ENCODE measurements around the gene SMAD5. TPM values are rescaled to one million over a fixed set of nuclear protein-coding genes. Genes with fewer than 3 reads are reported as not detected.

SMAD5 gene
- total RNA-seq, 4 donors from 2014 or later: 41.1 to 55.6 (median 43.7) TPM

GRCh38 chr5:136143312-136143711, 10.7 kb downstream of the SMAD5 start:
- TF ChIP-seq CTCF (IDR thresholded peaks at IDR 0.05; ENCODE audit: low read depth): no peak

DNA sequence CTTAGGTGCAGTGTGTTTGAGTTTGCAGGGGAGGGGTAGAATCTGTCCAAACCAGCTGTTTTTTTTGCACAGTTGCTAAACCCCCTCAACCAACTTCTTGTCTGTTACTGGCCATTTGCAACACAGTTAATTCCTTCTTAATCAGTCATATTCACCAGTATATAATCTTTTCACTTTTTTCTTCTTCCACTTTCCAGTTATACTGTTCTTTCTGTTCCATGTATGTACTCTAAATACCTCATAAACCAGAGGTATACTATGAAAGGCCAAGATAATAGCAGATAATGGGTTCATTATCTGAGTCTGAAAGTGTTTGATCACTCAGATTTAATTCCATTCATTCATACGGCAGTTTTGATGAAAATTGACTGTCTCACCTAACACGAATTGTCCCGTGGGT, 11.1 kb downstream of the SMAD5 start:
- no peak for TF ChIP-seq CTCF (IDR thresholded peaks at IDR 0.05; ENCODE audit: low read depth)

DNA sequence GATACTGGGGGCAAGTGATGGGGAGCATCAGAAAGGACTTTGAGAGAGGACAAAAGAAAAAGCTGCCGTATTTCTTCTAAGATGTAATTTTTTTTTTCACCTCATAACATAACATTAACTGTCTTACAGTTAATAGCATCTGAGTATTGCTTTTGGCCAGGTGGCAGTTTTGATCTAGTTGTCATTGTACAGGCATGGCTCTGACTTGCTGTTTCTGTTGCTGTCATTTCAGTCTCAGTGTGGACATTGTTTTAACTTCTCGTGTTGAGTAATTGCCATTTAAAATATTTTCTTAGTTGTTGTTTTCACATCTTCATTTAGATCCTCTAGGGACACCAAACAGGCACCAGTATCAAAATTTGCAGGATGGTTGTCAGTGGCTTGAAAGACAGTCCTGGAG, 12.4 kb downstream of the SMAD5 start:
- no peak for TF ChIP-seq CTCF (IDR thresholded peaks at IDR 0.05; ENCODE audit: low read depth)

DNA sequence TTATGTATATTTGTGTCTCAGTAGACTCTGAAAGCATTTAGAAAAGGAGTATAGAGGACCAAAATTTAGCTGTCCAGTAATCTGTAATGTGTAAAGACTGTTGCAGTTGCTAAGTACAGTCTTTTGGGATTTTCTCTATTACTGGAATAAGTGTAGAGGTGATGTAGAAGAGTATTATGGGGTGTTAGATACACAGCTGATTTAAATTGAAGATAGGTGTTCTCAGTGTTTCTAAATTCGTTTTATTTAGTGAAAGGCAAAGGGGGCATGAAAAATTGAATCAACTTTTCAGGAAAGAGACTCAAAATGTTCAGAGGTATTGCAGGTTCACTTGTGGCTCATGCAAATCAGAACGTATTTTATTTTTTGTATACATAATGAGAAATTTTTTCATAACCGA, 13.6 kb downstream of the SMAD5 start:
- TF ChIP-seq CTCF (IDR thresholded peaks at IDR 0.05; ENCODE audit: low read depth): no peak

GRCh38 chr5:136147632-136148031, 15.0 kb downstream of the SMAD5 start:
- TF ChIP-seq CTCF (IDR thresholded peaks at IDR 0.05; ENCODE audit: low read depth): no peak

- no peak for TF ChIP-seq CTCF (IDR thresholded peaks at IDR 0.05; ENCODE audit: low read depth)
These were observed 17.2 kb downstream of the SMAD5 start for GRCh38 chr5:136149891-136150290.

- no peak for TF ChIP-seq CTCF (IDR thresholded peaks at IDR 0.05; ENCODE audit: low read depth)
These were observed 21.1 kb downstream of the SMAD5 start for GRCh38 chr5:136153581-136154236.
